ENCODE measurements around the gene PARL.

The PARL gene

GRCh38 chr3:183868796-183869195, 15.9 kb downstream of the PARL start:
- no peak for TF ChIP-seq JUND (IDR thresholded peaks at IDR 0.05; ENCODE audit: low read depth)
- no peak for DNase-seq (ENCODE audit: low read depth in 1 of 2, low spot score in 1 of 2)
- in situ Hi-C loops (cut with HindIII; ENCODE audit: low pct_unique_long_range_greater_than_20kb, low sequenced_read_pairs): no loop called here

GRCh38 chr3:183862610-183863009, 22.1 kb downstream of the PARL start:
- DNase-seq (ENCODE audit: low read depth in 1 of 2, low spot score in 1 of 2): no peak
- in situ Hi-C loops (cut with HindIII; ENCODE audit: low pct_unique_long_range_greater_than_20kb, low sequenced_read_pairs): no loop called here
- no peak for TF ChIP-seq JUND (IDR thresholded peaks at IDR 0.05; ENCODE audit: low read depth)

GRCh38 chr3:183857863-183858262, 26.8 kb downstream of the PARL start:
- TF ChIP-seq JUND (IDR thresholded peaks at IDR 0.05; ENCODE audit: low read depth): no peak
- DNase-seq (ENCODE audit: low read depth in 1 of 2, low spot score in 1 of 2): no peak
- in situ Hi-C loops (cut with HindIII; ENCODE audit: low pct_unique_long_range_greater_than_20kb, low sequenced_read_pairs): no loop called here

GRCh38 chr3:183854318-183855035, 30.2 kb downstream of the PARL start:
- no peak for TF ChIP-seq JUND (IDR thresholded peaks at IDR 0.05; ENCODE audit: low read depth)
- in situ Hi-C loops (cut with HindIII; ENCODE audit: low pct_unique_long_range_greater_than_20kb, low sequenced_read_pairs): no loop called here
- no peak for DNase-seq (ENCODE audit: low read depth in 1 of 2, low spot score in 1 of 2)

- in situ Hi-C loops (cut with HindIII; ENCODE audit: low pct_unique_long_range_greater_than_20kb, low sequenced_read_pairs): no loop called here
- peak; percentile 75 to 100 for DNase-seq (ENCODE audit: low read depth in 1 of 2, low spot score in 1 of 2)
- TF ChIP-seq JUND (IDR thresholded peaks at IDR 0.05; ENCODE audit: low read depth): peak; percentile 100
These were observed 38.9 kb downstream of the PARL start for GRCh38 chr3:183845608-183846288.

GRCh38 chr3:183845090-183845489, 39.6 kb downstream of the PARL start:
- in situ Hi-C loops (cut with HindIII; ENCODE audit: low pct_unique_long_range_greater_than_20kb, low sequenced_read_pairs): no loop called here

GRCh38 chr3:183844606-183845005, 40.1 kb downstream of the PARL start:
- in situ Hi-C loops (cut with HindIII; ENCODE audit: low pct_unique_long_range_greater_than_20kb, low sequenced_read_pairs): no loop called here
- DNase-seq (ENCODE audit: low read depth in 1 of 2, low spot score in 1 of 2): peak; percentile 49 to 94
- peak; percentile 96 for TF ChIP-seq JUND (IDR thresholded peaks at IDR 0.05; ENCODE audit: low read depth)

More at GRCh38 chr3:183845090-183845489, 39.6 kb downstream of the PARL start:
- peak; percentile 78; the same call in 1 of the 2 replicates for TF ChIP-seq JUND (IDR thresholded peaks at IDR 0.05; ENCODE audit: low read depth)
- DNase-seq (ENCODE audit: low read depth in 1 of 2, low spot score in 1 of 2): peak in 1 of 2 experiments; percentile 98

- no peak for TF ChIP-seq JUND (IDR thresholded peaks at IDR 0.05; ENCODE audit: low read depth)
- in situ Hi-C loops (cut with HindIII; ENCODE audit: low pct_unique_long_range_greater_than_20kb, low sequenced_read_pairs): no loop called here
- DNase-seq (ENCODE audit: low read depth in 1 of 2, low spot score in 1 of 2): peak in 1 of 2 experiments; percentile 75
These were observed 44.9 kb downstream of the PARL start for GRCh38 chr3:183839751-183840150.

- in situ Hi-C loops (cut with HindIII; ENCODE audit: low pct_unique_long_range_greater_than_20kb, low sequenced_read_pairs): no loop called here
- DNase-seq (ENCODE audit: low read depth in 1 of 2, low spot score in 1 of 2): no peak
- TF ChIP-seq JUND (IDR thresholded peaks at IDR 0.05; ENCODE audit: low read depth): no peak
These were observed 46.8 kb downstream of the PARL start for GRCh38 chr3:183837894-183838293.

GRCh38 chr3:183837390-183837789, 47.3 kb downstream of the PARL start:
- DNase-seq (ENCODE audit: low read depth in 1 of 2, low spot score in 1 of 2): no peak
- TF ChIP-seq JUND (IDR thresholded peaks at IDR 0.05; ENCODE audit: low read depth): no peak
- in situ Hi-C loops (cut with HindIII; ENCODE audit: low pct_unique_long_range_greater_than_20kb, low sequenced_read_pairs): no loop called here

GRCh38 chr3:183833516-183833915, 51.2 kb downstream of the PARL start:
- TF ChIP-seq JUND (IDR thresholded peaks at IDR 0.05; ENCODE audit: low read depth): no peak
- DNase-seq (ENCODE audit: low read depth in 1 of 2, low spot score in 1 of 2): no peak
- in situ Hi-C loops (cut with HindIII; ENCODE audit: low pct_unique_long_range_greater_than_20kb, low sequenced_read_pairs): no loop called here

GRCh38 chr3:183830187-183830586, 54.5 kb downstream of the PARL start:
- in situ Hi-C loops (cut with HindIII; ENCODE audit: low pct_unique_long_range_greater_than_20kb, low sequenced_read_pairs): no loop called here
- DNase-seq (ENCODE audit: low read depth in 1 of 2, low spot score in 1 of 2): no peak
- no peak for TF ChIP-seq JUND (IDR thresholded peaks at IDR 0.05; ENCODE audit: low read depth)

- DNase-seq (ENCODE audit: low read depth in 1 of 2, low spot score in 1 of 2): no peak
- no peak for TF ChIP-seq JUND (IDR thresholded peaks at IDR 0.05; ENCODE audit: low read depth)
- in situ Hi-C loops (cut with HindIII; ENCODE audit: low pct_unique_long_range_greater_than_20kb, low sequenced_read_pairs): no loop called here
These were observed 55.2 kb downstream of the PARL start for GRCh38 chr3:183829466-183829865.
